ENCODE results near the gene PKM.

- TF ChIP-seq CTCF (conservative IDR thresholded peaks at IDR 0.05 in 1 of 2, IDR thresholded peaks at IDR 0.05 in 1 of 2; ENCODE audit: low read depth in 1 of 2, low read length in 2 of 2) (no peak), EZH2 (IDR thresholded peaks at IDR 0.05; ENCODE audit: low read length, missing control alignments) (no peak)
Measured at GRCh38 chr15:72182673-72183072, 48.3 kb downstream of the PKM start.
